ENCODE measurements around the gene TLR2. TPM values are rescaled to one million over a fixed set of nuclear protein-coding genes. Genes with fewer than 3 reads are reported as not detected.

TLR2 gene
- total and polyA plus RNA-seq, 2 of the 4 experiments (the other 2 are of a cell fraction) = under 0.01 to 0.03 TPM

GRCh38 chr4:153676984-153677383, 7.1 kb upstream of the TLR2 start:
- dilution Hi-C loops (cut with HindIII; ENCODE audit: low sequenced_read_pairs, unreplicated experiment) = no loop called here
- no peak overlapping the region for H3K23ac ChIP-seq (ENCODE audit: low read depth, low read length)
- H2BK120ac ChIP-seq (ENCODE audit: low read depth, low read length) = no peak overlapping the region
- no peak overlapping the region for H4K5ac ChIP-seq (ENCODE audit: low read depth, low read length)
- H3K36me3 ChIP-seq (ENCODE audit: control insufficient read depth, insufficient read depth, low read length) = no peaks in the 10 kb centered on the region
- no peaks in the 10 kb centered on the region for H3K79me1 ChIP-seq (ENCODE audit: low read depth in 1 of 2, low read length in 2 of 2)
- H2BK5ac ChIP-seq (ENCODE audit: low read depth, low read length, poor library complexity, severe bottlenecking) = no peak overlapping the region
- H3K56ac ChIP-seq (ENCODE audit: extremely low read depth, insufficient read depth, low read length) = no peak overlapping the region
- BruUV-seq (replicated peaks) = no TSS peak
- no peak overlapping the region for H2AFZ ChIP-seq (replicated peaks; ENCODE audit: low read length, poor library complexity)
- DNase-seq = peak; percentile 63
- H4K20me1 ChIP-seq (ENCODE audit: insufficient read depth, low read length) = no peaks in the 10 kb centered on the region
- H3K18ac ChIP-seq (ENCODE audit: low read depth, low read length) = no peak overlapping the region
- ATAC-seq (ENCODE audit: low read depth) = peak; percentile 79
- H3K9me3 ChIP-seq (ENCODE audit: control insufficient read depth, insufficient read depth, low read length) = no peaks in the 10 kb centered on the region
- H2AK9ac ChIP-seq (replicated peaks; ENCODE audit: low read depth, low read length, poor library complexity) = no peak overlapping the region
- H3K27me3 ChIP-seq (ENCODE audit: control insufficient read depth, insufficient read depth, low read length) = peaks cover 5% of the 10 kb centered on the region; the same call in 1 of the 2 replicates
- no peak overlapping the region for H2BK15ac ChIP-seq (ENCODE audit: low read depth, low read length)
- TF ChIP-seq MAFK (IDR thresholded peaks at IDR 0.05; ENCODE audit: low read depth, low read length) (no peak), USF2 (IDR thresholded peaks at IDR 0.05; ENCODE audit: low read depth, low read length) (no peak), FOS (IDR thresholded peaks at IDR 0.05; ENCODE audit: low read depth, low read length) (peak; percentile 12; the same call in 1 of the 2 replicates)
- ChIA-PET CTCF (no interaction called here), POLR2A (ENCODE audit: unreplicated experiment) (no interaction called here)
- H3K4me2 ChIP-seq (ENCODE audit: low read depth, low read length) = no peak overlapping the region
- intact Hi-C loops (cut with micrococcal nuclease) = no loop called here
- H3K9me1 ChIP-seq (ENCODE audit: insufficient read depth, low read length) = no peaks in the 10 kb centered on the region
- peaks cover 2% of the 10 kb centered on the region; the same call in 1 of the 2 replicates for H3K4me1 ChIP-seq (ENCODE audit: control insufficient read depth, insufficient read depth, low read length)
- no peak overlapping the region for H3K9ac ChIP-seq (ENCODE audit: low read depth, low read length)
- H2AK5ac ChIP-seq (ENCODE audit: low read depth, low read length) = no peak overlapping the region
- no peak overlapping the region for H3K4ac ChIP-seq (ENCODE audit: low read depth, low read length)
- in situ Hi-C loops (cut with MboI; ENCODE audit: low sequenced_read_pairs) = no loop called here
- H3K4me3 ChIP-seq (ENCODE audit: insufficient read depth, low read depth, low read length) = no peak overlapping the region
- no peak overlapping the region for H3K14ac ChIP-seq (replicated peaks; ENCODE audit: low read depth, low read length)
- WGBS, 2 experiments (ENCODE audit: extremely low coverage in 2 of 2, insufficient read length in 1 of 2) = no CpG with 5 or more reads among the region's 1 CpG
- H4K91ac ChIP-seq (ENCODE audit: insufficient read depth, low read depth, low read length) = no peak overlapping the region
- no peak overlapping the region for H4K8ac ChIP-seq (ENCODE audit: low read depth in 2 of 2, low read length in 2 of 2)
- H2BK20ac ChIP-seq (ENCODE audit: low read depth, low read length) = no peak overlapping the region
- no peak overlapping the region for H3K27ac ChIP-seq (ENCODE audit: insufficient read depth, low read length)

Data from IMR-90 (cell line).